GM21619 (cell line): ENCODE results near the gene MSRB2.

Experiments
- ATAC-seq: cut with Tn5 transposase; IDR thresholded peaks from one replicate; pipeline ENCODE4 v1.9.1; 2021; ENCODE audit not compliant: unreplicated experiment

Gene MSRB2

GRCh38 chr10:23158370-23158769, 63.0 kb downstream of the MSRB2 start:
- no peak for ATAC-seq

- no peak for ATAC-seq
Measured at GRCh38 chr10:23171232-23171876, 76.0 kb downstream of the MSRB2 start.
